ENCODE measurements around the gene MYOZ3.

DNA sequence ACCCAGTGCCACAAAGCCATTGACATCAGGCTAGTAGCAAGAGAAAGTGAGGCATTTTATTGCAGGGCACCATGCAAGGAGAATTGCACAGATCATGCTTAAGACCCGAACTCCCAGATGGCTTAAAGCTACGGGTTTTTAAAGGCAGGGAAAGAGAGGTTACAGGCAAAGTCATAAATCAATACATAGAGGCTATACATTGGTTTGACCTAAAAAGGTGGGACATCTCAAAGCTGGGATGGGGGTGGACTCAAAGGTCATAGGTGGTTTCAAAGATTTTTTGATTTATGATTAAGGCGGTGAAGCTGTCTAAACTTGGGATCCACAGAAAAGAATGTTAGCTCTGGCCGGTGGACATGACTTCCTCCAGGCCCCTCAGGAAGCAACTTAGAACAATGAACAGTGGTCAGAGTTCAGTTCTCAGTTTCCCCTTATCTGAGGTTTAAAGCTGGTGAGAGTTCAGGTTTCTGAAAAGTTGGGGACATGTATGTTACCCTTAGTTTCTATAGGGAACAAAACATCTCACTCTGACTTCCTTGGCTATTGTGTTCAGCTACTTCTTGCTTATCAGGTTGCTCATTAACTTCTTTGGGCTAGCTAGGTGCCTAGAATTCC lies 45.8 kb downstream of the MYOZ3 start:
- TF ChIP-seq CTCF (conservative IDR thresholded peaks at IDR 0.05) (no peak), EZH2 (IDR thresholded peaks at IDR 0.05; ENCODE audit: low read depth) (no peak)
